Mucosa of rectum (tissue), 2 donors: ENCODE data around the gene GALNT15.

Experiments used
- H3K27ac ChIP-seq, 2 donors: one replicate each; pipeline ENCODE4 v1.7.0; 2013; ENCODE audit warnings: inconsistent platforms in 2 of 2, low read depth in 2 of 2, low read length in 2 of 2
- H3K27me3 ChIP-seq, 2 donors: one replicate each; pipeline ENCODE4 v1.7.0; 2013; ENCODE audit warnings: low read length in 2 of 2; ENCODE audit not compliant: control insufficient read depth in 2 of 2, insufficient read depth in 2 of 2
- H3K36me3 ChIP-seq, 2 donors: one replicate each; pipeline ENCODE4 v1.7.0; 2013; ENCODE audit warnings: low read length in 2 of 2; ENCODE audit not compliant: control insufficient read depth in 2 of 2, insufficient read depth in 2 of 2
- H3K4me1 ChIP-seq, 2 donors: one replicate each; pipeline ENCODE4 v1.7.0; 2013; ENCODE audit warnings: low read length in 2 of 2, mild to moderate bottlenecking in 1 of 2; ENCODE audit not compliant: control insufficient read depth in 2 of 2, insufficient read depth in 2 of 2
- H3K4me3 ChIP-seq, 2 donors: one replicate each; pipeline ENCODE4 v1.7.0; 2013; ENCODE audit warnings: low read length in 2 of 2
- H3K9ac ChIP-seq, 2 donors: one replicate each; pipeline ENCODE4 v1.7.0; 2013; ENCODE audit warnings: low read length in 2 of 2, low read depth in 1 of 2, mild to moderate bottlenecking in 1 of 2
- H3K9me3 ChIP-seq, 2 donors: one replicate each; pipeline ENCODE4 v1.7.0; 2013; ENCODE audit warnings: low read length in 2 of 2; ENCODE audit not compliant: control insufficient read depth in 2 of 2
- donor health status: healthy.
- donor health status: Normal muscosa, but diverticular disease.

The GALNT15 gene

DNA sequence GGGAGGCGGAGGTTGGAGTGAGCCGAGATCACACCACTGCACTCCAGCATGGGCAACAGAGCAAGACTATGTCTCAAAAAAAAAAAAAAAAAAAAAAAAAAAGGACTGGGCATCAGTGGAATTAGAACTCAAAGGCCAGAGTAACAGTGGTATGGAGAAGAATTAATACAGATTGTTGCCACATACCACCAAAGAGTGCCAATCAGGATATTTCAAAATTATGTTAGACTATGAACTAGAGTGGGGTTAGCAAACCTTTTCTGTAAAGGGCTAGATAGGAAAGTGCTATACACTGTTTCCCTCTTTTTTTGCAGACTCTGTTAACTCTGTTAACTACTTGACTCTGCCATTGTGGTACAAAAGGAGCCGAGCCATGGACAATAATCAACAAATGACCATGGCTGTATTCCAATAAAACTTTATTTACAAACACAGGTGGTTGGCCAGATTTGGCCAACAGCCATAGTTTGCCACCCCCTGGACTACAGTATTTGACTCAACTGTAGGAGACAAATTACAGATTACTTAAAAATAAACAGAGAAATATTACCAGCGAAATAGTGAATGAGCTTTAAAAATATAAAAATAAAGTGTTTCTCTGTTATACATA lies 61.7 kb downstream of the GALNT15 start:
- no peak overlapping the region for H3K4me3 ChIP-seq
- H3K27me3 ChIP-seq: no peaks in the 10 kb centered on the region
- H3K9ac ChIP-seq: no peak overlapping the region
- H3K9me3 ChIP-seq: no peaks in the 10 kb centered on the region
- no peak overlapping the region for H3K27ac ChIP-seq
- no peaks in the 10 kb centered on the region for H3K4me1 ChIP-seq
- H3K36me3 ChIP-seq: no peaks in the 10 kb centered on the region

GRCh38 chr3:16236856-16237393 lies 62.4 kb downstream of the GALNT15 start:
- Histone ChIP-seq H3K9me3 (no peaks in the 10 kb centered on the region), H3K36me3 (no peaks in the 10 kb centered on the region), H3K27ac (no peak overlapping the region), H3K27me3 (no peaks in the 10 kb centered on the region), H3K9ac (no peak overlapping the region), H3K4me1 (no peaks in the 10 kb centered on the region), H3K4me3 (no peak overlapping the region)

DNA sequence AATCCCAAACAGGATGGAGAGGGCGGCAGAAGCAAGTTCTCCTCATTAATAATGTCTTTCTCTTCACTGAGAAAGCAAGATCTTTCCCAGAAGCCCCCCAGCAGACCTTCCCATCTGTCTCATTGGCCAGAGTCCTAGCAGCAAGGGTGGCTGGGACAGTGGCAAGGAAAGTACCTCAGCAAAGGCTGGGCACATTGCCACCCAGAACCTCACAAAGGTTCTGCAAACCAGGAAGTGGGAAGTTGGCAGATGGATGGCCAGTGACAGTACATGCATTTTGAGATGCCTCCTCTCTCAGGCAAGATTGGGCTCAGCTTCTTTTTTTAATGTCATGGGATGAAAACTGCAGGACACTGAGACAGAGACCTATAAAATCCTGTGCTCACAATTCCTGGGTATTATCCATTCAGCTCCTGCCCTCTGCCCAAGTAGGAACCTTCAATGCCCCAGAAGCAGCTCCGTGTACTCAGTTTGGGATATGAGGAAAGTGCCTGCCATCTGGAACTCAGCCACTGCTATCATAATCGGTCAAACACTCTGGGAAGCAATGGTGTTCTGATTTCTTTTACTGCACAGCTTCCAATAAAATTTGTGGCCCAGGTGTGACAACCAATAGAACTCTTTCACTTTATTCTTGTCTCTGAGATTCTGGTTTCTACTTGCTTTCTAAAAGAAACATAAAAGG lies 64.7 kb downstream of the GALNT15 start:
- no peaks in the 10 kb centered on the region for H3K4me1 ChIP-seq
- no peak overlapping the region for H3K9ac ChIP-seq
- H3K36me3 ChIP-seq: no peaks in the 10 kb centered on the region
- no peaks in the 10 kb centered on the region for H3K9me3 ChIP-seq
- H3K27ac ChIP-seq: no peak overlapping the region
- no peak overlapping the region for H3K4me3 ChIP-seq
- no peaks in the 10 kb centered on the region for H3K27me3 ChIP-seq

DNA sequence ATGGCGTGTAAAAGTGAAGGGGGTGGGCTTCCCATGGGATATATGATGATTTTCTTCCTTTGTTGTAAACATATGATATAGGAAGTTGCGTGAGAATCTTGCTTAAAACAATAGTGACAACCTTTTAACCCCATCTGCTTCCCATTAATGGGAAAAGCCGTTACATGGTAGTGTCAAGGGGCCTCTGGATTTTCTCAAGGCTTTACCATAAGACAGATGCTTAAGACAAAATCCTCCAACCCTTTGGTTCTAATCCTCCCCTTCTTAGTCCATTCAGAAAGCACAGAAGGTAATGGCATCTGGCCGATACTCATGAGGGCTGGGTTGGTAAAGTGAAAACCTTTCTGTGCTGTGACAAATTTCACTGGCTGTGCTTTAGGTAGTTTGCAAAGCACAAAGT lies 65.3 kb downstream of the GALNT15 start:
- Histone ChIP-seq H3K9me3 (no peaks in the 10 kb centered on the region), H3K4me3 (no peak overlapping the region), H3K36me3 (no peaks in the 10 kb centered on the region), H3K27ac (no peak overlapping the region), H3K27me3 (no peaks in the 10 kb centered on the region), H3K4me1 (no peaks in the 10 kb centered on the region), H3K9ac (no peak overlapping the region)

GRCh38 chr3:16240229-16241023 lies 65.9 kb downstream of the GALNT15 start:
- Histone ChIP-seq H3K4me3 (no peak overlapping the region), H3K4me1 (no peaks in the 10 kb centered on the region), H3K27me3 (no peaks in the 10 kb centered on the region), H3K9me3 (no peaks in the 10 kb centered on the region), H3K36me3 (no peaks in the 10 kb centered on the region), H3K9ac (no peak overlapping the region), H3K27ac (no peak overlapping the region)

- Histone ChIP-seq H3K9me3 (no peaks in the 10 kb centered on the region), H3K27ac (no peak overlapping the region), H3K4me1 (no peaks in the 10 kb centered on the region), H3K4me3 (no peak overlapping the region), H3K36me3 (no peaks in the 10 kb centered on the region), H3K27me3 (no peaks in the 10 kb centered on the region), H3K9ac (no peak overlapping the region)
Measured at GRCh38 chr3:16241225-16241624, 66.7 kb downstream of the GALNT15 start.

DNA sequence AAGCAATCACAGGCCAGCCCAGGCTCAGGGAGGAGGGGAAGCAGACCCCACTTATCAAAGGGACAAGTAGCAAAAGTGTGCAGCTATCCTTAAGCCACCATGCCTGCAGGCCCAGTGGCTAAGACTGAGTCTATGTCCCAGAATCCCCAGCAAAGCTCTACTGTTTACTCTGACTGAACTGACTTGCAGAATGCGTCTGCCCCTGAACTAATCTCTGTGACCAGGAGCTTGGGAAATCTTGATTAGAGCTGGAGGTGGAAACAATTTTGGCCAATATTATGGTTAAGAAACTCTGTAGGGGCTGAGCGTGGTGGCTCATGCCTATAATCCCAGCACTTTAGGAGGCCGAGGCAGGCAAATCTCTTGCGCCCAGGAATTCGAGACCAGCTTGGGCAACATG lies 67.7 kb downstream of the GALNT15 start:
- Histone ChIP-seq H3K27ac (no peak overlapping the region), H3K27me3 (no peaks in the 10 kb centered on the region), H3K9ac (no peak overlapping the region), H3K36me3 (no peaks in the 10 kb centered on the region), H3K9me3 (no peaks in the 10 kb centered on the region), H3K4me3 (no peak overlapping the region), H3K4me1 (no peaks in the 10 kb centered on the region)

DNA sequence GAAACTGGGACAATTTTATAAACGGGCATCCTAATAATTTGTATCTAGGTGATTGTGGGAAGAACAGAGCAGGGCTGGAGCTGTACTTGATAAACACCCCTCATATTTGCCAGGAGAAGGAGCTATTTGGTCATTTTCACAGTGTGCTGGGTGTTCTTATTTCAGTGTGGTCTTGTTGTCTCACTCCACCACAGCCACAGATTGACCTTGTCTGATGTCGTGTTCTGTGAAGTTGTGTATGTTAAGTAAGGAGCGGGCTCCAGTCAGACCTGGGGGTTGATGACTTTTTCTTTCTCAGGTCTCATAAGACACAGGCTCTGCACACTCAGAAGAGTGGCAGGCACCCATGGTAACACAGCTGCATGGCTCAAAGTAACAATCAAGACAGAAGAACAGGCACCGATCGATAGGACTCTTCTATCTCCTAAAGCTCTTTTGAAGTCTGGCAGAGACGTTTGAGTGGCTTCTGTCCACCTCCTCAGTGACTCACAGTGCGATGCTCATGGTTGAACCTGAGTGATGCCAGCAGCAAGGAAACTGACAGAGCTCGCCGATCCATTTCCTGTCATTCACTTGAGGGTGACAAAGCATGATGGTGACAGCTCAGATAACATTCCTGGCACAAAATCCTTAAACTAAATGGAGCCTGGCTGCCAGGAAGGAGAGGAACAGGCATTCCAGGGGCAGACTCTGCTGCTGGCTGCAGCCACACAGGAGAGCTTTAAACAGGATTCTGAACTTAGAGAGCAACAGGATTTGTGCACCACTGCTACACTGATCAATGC lies 69.4 kb downstream of the GALNT15 start:
- no peaks in the 10 kb centered on the region for H3K9me3 ChIP-seq
- H3K4me3 ChIP-seq: no peak overlapping the region
- no peaks in the 10 kb centered on the region for H3K36me3 ChIP-seq
- H3K4me1 ChIP-seq: no peaks in the 10 kb centered on the region
- no peaks in the 10 kb centered on the region for H3K27me3 ChIP-seq
- no peak overlapping the region for H3K9ac ChIP-seq
- H3K27ac ChIP-seq: no peak overlapping the region

- Histone ChIP-seq H3K36me3 (no peaks in the 10 kb centered on the region), H3K9ac (no peak overlapping the region), H3K9me3 (no peaks in the 10 kb centered on the region)
Measured at GRCh38 chr3:16245609-16246008, 71.1 kb downstream of the GALNT15 start.

More at GRCh38 chr3:16245609-16246008, 71.1 kb downstream of the GALNT15 start:
- Histone ChIP-seq H3K27ac (no peak overlapping the region), H3K4me3 (no peak overlapping the region), H3K4me1 (no peaks in the 10 kb centered on the region), H3K27me3 (no peaks in the 10 kb centered on the region)
